Large intestine (tissue), 3 donors: ENCODE measurements around the gene SMYD3. TPM values are rescaled to one million over a fixed set of nuclear protein-coding genes. Genes with fewer than 3 reads are reported as not detected.

Experiments
- DNase-seq, 2 donors: peaks; one replicate each; pipeline versions ENCODE4 v3.0.0 to v3.0.0-alpha.2; 2013
- H3K27ac ChIP-seq: one replicate; pipeline ENCODE4 v1.5.1; 2013; ENCODE audit warnings: low read length
- H3K27me3 ChIP-seq: 2 replicates; pipeline ENCODE4 v1.6.1; 2013; ENCODE audit warnings: low read length; ENCODE audit not compliant: control insufficient read depth, insufficient read depth
- H3K36me3 ChIP-seq: 2 replicates; pipeline ENCODE4 v1.6.1; 2013; ENCODE audit warnings: low read length; ENCODE audit not compliant: control insufficient read depth, insufficient read depth
- H3K4me1 ChIP-seq: one replicate; pipeline ENCODE4 v1.6.1; 2013; ENCODE audit warnings: low read length; ENCODE audit not compliant: control insufficient read depth, insufficient read depth
- H3K4me3 ChIP-seq: one replicate; pipeline ENCODE4 v1.5.1; 2013; ENCODE audit warnings: low read length
- H3K9me3 ChIP-seq: one replicate; pipeline ENCODE4 v1.6.1; 2013; ENCODE audit warnings: mild to moderate bottlenecking, low read depth, low read length, moderate library complexity; ENCODE audit not compliant: control insufficient read depth
- WGBS: methylation state at CpG from one replicate; pipeline ENCODE4 v1.1.5; 2013; ENCODE audit warnings: low lambda C conversion rate; ENCODE audit not compliant: insufficient coverage; 5-methylcytosine and 5-hydroxymethylcytosine counted together
- polyA plus RNA-seq: library from polyadenylated mRNA; unstranded; fragments of 120-200 nt; gene quantifications from one replicate; pipeline ENCODE4 v1.2.1, GENCODE V29; 2013

Gene SMYD3
- polyA plus RNA-seq, 1 donor, result 12.0 TPM

DNA sequence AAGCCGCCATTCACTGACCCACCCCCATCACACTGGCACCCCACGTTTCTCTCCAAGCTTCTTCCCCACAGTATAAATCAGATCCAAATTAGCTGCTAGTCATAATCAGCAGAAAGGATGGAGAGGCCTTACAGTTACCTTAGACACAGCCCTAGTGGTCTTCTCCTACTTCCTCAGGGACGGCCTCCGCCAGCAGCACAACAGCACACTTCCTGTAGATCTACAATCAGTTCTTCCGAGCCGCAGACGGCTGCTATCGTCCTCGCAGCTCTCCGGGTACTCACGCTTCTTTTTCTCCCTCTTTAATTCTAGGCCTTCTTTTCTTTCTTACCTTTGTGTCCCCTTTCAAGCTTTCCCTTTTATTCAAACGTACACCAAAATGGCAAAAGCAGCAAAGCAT, 313.5 kb downstream of the SMYD3 start:
- DNase-seq, result no peak
- Histone ChIP-seq H3K36me3 (no peaks in the 10 kb centered on the region), H3K27ac (no peak overlapping the region), H3K4me1 (no peaks in the 10 kb centered on the region), H3K27me3 (no peaks in the 10 kb centered on the region), H3K9me3 (no peaks in the 10 kb centered on the region), H3K4me3 (no peak overlapping the region)
- 97% methylated on average over 8 of the region's 12 CpGs for WGBS

DNA sequence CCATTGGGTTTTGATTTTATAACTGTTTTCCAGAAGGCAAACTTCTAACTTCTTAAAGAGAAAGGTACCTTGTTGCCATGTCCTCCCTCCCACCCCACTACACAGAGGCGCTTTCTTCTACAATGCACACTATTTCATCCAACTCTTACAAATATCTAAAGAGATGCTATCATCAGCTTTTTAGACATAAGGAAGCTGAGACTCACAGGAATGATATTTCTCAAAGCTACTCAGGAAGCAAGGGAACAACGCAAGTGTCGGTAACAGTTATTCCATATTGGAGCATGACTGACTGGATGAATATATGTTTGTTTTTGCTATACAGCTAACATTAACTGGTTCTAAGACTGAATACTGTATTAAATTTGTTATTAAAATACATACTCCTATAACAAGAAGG, 318.0 kb downstream of the SMYD3 start:
- DNase-seq, result no peak
- no peaks in the 10 kb centered on the region for H3K4me1 ChIP-seq
- WGBS, result 100% methylated on average over 2 of the region's 3 CpGs
- H3K4me3 ChIP-seq, result no peak overlapping the region
- no peaks in the 10 kb centered on the region for H3K9me3 ChIP-seq
- H3K27ac ChIP-seq, result no peak overlapping the region
- H3K36me3 ChIP-seq, result no peaks in the 10 kb centered on the region
- H3K27me3 ChIP-seq, result no peaks in the 10 kb centered on the region

DNA sequence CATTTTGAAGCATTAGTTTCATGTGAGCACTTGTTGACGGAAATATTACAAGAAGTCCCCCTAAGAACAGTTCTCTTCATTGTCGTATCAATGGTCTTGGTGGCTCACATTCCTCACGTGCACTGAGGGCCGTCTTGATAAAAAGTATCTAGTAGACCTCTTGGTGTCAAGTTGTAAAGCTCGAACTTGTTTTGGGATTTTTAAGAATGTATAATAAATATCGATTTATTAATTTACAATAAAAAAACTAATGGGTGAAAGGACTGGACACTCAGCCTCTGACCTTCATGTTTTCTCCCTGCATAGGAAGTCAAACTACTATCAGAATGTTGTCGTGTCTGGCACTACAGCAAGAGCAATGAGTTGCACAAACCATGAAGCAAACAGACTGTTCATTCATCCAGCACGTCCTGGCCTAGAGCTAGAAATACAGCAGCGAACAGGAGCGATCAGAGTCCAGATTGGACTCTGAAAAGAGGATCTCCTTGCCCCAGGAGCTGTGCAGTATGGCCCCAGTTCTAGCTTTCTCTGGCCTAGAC, 319.2 kb downstream of the SMYD3 start:
- Histone ChIP-seq H3K9me3 (no peaks in the 10 kb centered on the region), H3K27ac (no peak overlapping the region), H3K36me3 (no peaks in the 10 kb centered on the region), H3K4me1 (no peaks in the 10 kb centered on the region), H3K27me3 (no peaks in the 10 kb centered on the region), H3K4me3 (no peak overlapping the region)
- WGBS, result 100% methylated on average over 2 of the region's 10 CpGs
- DNase-seq, result no peak

DNA sequence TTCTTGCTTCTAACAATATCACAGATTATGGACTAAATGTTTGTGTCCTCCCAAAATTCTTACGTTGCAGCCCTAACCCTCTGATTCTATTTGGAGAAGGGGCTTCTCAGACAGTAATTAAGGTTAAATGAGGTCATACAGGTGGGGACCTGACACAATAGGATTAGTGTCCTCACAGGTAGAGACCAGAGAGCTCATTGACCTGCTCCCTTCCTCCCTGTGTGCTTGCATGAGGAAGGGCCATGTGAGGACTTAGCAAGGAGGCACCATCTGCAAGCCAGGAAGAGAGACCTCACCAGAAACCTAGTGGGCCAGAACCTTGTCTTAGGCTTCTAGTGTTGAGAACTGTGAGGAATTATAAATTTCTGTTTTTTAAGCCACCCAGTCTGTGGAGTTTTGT, 322.6 kb downstream of the SMYD3 start:
- WGBS, result 100% methylated on average over 1 of the region's 1 CpG
- DNase-seq, result no peak
- no peaks in the 10 kb centered on the region for H3K27me3 ChIP-seq
- no peak overlapping the region for H3K27ac ChIP-seq
- H3K4me3 ChIP-seq, result no peak overlapping the region
- H3K4me1 ChIP-seq, result no peaks in the 10 kb centered on the region
- no peaks in the 10 kb centered on the region for H3K9me3 ChIP-seq
- H3K36me3 ChIP-seq, result no peaks in the 10 kb centered on the region

DNA sequence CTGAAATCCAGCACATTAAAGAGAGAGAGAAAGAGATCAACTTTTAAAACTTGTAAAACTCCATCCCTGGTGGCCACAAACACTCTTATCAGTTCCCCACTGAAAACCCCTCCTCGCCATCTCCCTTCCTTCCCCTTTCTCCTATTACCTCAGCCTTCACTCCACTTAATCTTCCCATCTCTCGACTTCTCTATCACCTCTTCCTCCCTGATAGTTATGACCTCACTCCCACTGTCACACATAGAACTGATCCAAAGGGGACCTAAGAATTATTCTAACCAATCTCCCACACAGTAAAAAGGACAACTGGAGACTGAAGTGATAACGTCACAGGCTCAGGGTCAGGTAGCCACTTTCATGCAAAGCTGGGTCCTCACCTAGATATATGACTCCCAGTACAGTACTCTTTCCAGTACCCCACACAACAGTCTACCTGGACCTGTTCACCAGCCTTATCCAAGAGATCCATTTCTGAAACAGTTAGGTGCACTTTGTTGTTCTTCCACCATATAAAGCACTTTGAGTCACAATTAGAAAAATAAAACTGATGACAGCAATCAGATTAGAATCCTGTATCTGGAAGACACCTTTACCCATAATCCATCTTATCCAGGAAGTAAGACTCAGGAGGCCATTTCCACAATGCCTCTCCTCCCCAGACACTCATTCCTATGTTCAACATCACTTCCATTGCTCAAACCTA, 324.8 kb downstream of the SMYD3 start:
- Histone ChIP-seq H3K36me3 (no peaks in the 10 kb centered on the region), H3K27ac (no peak overlapping the region), H3K9me3 (no peaks in the 10 kb centered on the region), H3K27me3 (no peaks in the 10 kb centered on the region), H3K4me3 (no peak overlapping the region), H3K4me1 (no peaks in the 10 kb centered on the region)
- no peak for DNase-seq
- 90% methylated on average over 2 of the region's 3 CpGs for WGBS

DNA sequence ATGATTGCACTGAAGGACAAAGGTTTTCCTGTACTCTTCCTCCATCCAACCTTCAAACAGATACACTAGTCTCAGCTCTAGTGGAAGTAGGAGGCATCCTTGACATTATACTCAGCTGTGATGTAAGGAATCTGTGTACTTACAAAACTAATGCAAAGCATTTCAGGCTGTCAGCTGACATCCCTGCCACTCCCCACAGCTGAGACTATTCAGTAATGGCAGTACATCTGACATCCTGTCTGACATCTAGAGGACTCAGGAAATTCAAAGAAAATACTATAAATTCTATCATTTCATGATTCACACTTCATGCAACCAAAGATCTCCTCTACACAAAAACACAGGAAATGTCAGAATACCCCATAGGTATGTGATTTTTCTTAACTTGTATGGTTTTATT, 325.8 kb downstream of the SMYD3 start:
- no peak for DNase-seq
- H3K36me3 ChIP-seq, result no peaks in the 10 kb centered on the region
- H3K27me3 ChIP-seq, result no peaks in the 10 kb centered on the region
- H3K9me3 ChIP-seq, result no peaks in the 10 kb centered on the region
- H3K27ac ChIP-seq, result no peak overlapping the region
- H3K4me1 ChIP-seq, result no peaks in the 10 kb centered on the region
- H3K4me3 ChIP-seq, result no peak overlapping the region

DNA sequence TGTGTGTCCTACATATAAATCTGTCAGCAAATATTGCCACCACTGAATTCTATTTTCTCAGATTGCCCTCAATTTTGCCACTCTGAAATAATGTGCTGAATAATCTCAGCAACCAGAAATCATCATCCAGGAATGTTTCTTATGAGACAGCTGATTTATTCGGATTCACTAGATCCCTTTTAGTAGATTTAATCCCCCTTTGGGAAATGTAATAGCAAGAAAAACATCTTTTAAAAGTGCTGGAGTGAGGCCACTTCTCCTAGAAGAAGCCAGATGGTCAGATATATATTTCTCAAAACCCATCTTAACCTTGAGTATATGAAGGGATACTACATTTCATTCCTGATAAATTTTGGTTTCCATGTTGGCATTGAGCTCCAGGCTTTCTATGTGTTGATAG, 327.7 kb downstream of the SMYD3 start:
- no peak for DNase-seq
- 80% methylated on average over 1 of the region's 1 CpG for WGBS
- Histone ChIP-seq H3K4me3 (no peak overlapping the region), H3K9me3 (no peaks in the 10 kb centered on the region), H3K27me3 (no peaks in the 10 kb centered on the region), H3K4me1 (no peaks in the 10 kb centered on the region), H3K36me3 (no peaks in the 10 kb centered on the region), H3K27ac (no peak overlapping the region)

DNA sequence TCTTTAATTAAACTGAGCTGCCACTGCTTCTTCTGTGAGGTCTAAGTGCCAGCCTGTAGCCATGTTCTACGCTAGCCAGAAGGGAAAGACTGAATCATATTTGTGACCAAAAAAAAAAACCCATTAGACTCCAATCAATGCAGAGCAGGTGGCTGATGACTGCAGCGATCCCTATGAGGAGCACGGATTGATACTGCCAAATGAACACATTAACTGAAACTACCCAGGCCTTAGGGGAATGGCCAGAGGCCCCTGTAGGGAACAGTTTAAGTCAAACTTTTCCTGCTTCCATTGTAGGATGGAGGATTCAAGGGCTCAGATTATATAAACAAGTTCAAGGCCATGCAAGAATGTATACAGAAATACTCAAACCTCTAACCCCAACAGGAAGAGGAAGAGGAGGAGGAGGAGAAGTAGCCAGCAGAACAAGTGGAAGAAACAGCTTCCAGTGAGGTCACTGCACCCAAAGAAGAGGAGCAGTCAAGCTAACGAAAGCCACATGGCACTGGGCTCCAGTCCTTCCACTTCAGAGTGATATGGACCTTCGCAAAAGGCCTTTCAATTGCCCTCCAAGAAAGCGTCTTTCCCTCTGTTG, 328.3 kb downstream of the SMYD3 start:
- no peak overlapping the region for H3K4me3 ChIP-seq
- whole genome bisulfite sequencing, result no CpG with 5 or more reads among the region's 6 CpGs
- no peaks in the 10 kb centered on the region for H3K36me3 ChIP-seq
- H3K4me1 ChIP-seq, result no peaks in the 10 kb centered on the region
- no peaks in the 10 kb centered on the region for H3K27me3 ChIP-seq
- no peak for DNase-seq
- no peaks in the 10 kb centered on the region for H3K9me3 ChIP-seq
- H3K27ac ChIP-seq, result no peak overlapping the region

DNA sequence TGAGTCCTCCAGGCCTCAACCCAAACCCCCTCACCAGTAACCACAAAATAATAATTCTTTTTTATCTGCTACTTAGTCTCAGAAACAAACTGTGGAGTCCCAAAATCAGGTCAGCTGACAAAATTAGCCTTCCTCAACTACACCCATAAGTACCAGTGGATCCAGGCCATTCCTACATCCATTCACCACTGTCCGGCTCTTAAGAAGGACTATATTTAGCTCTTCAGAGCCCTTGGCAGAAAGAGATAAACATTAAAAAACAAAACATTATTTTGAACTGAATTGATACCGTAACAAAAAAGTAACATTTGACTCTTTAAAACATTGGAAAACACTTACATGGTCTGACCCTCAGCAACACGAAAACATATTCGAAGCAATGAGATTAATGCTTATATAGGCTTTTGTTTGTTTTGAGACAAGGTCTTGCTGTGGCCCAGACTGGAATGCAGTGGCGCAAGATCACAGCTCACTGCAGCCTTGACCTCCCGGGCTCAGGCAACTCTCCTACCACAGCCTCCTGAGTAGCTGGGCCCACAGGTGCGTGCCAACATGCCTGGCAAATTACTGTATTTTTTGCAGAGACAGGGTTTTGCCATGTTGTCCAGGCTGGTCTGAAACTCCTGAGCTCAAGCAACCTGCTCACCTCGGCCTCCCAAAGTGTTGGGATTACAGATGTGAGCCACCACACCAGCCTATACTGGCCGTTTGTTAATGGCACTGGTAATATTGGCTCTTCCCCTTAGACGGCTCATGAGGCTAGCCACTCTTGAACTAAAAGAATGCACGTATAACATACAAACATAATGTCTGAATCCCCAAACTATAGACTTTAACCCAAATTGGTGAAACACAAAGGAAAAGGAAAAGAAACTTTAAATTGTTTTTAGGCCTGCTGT, 330.7 kb downstream of the SMYD3 start:
- no peak overlapping the region for H3K4me3 ChIP-seq
- DNase-seq, result no peak
- H3K4me1 ChIP-seq, result no peaks in the 10 kb centered on the region
- H3K27me3 ChIP-seq, result no peaks in the 10 kb centered on the region
- H3K27ac ChIP-seq, result no peak overlapping the region
- 100% methylated on average over 1 of the region's 11 CpGs for WGBS
- no peaks in the 10 kb centered on the region for H3K36me3 ChIP-seq
- no peaks in the 10 kb centered on the region for H3K9me3 ChIP-seq

DNA sequence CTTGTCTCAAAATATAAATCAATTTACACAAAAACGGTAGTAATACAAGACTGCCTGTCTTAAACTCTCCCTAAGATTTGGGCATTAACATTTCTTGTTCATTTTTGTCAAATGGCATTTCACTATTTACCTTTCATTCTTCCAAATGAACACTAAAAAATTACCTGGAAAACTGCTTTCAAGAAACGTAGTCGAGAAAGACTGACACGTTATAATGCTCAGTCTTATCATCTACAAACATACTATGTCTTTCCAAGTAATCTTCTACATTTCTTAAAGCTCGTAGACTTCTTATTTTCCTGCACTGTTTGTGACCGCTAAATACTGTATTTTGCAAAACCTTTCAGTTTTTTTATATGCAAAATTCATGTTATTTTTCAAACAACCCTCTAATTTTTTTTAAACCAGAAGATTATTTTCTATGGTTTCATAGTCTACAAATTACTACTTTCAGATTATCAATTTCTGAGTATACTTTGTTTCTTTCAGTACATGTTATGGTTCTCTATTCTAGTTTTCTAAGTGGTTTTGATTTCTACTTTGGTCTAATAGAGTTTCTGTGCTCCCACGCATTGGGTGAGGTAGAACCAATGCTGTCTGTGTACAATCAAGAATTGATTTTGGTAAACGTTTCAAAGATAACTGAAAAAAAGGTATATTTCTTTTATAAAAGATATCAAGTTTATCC, 336.4 kb downstream of the SMYD3 start:
- WGBS, result 83% methylated on average over 7 of the region's 8 CpGs
- Histone ChIP-seq H3K36me3 (no peaks in the 10 kb centered on the region), H3K4me3 (no peak overlapping the region), H3K27ac (no peak overlapping the region), H3K9me3 (no peaks in the 10 kb centered on the region), H3K27me3 (no peaks in the 10 kb centered on the region), H3K4me1 (peaks cover 2% of the 10 kb centered on the region)
- DNase-seq, result no peak
